ENCODE results near the gene EFNA5.

- no peak for TF ChIP-seq CTCF (IDR thresholded peaks at IDR 0.05)
- TF ChIP-seq POLR2A (IDR thresholded peaks at IDR 0.05) = no peak
Measured at GRCh38 chr5:107425541-107426031, 245.2 kb downstream of the EFNA5 start.

Data from prostate gland (tissue), 2 donors.